Kidney (tissue), 14 donors: ENCODE measurements around the gene NOP53. TPM values are rescaled to one million over a fixed set of nuclear protein-coding genes. Genes with fewer than 3 reads are reported as not detected.
A peak's percentile ranks its signal among the peaks of the same experiment; 100 is the strongest.

Source experiments
- DNase-seq, 5 donors: peaks; one replicate each; pipeline ENCODE4 v3.0.0-alpha.2; 2013 to 2020
- FAIRE-seq: peaks from 2 replicates; lab custom pipeline; 2012; peaks lifted over from hg19 to GRCh38; lab: Jason Lieb, UNC
- H3K27ac ChIP-seq, 2 donors: one replicate each; pipeline ENCODE4 v1.7.0; 2013; ENCODE audit warnings: low read depth in 2 of 2, low read length in 2 of 2, inconsistent platforms in 1 of 2
- H3K27me3 ChIP-seq: one replicate; pipeline ENCODE4 v1.7.1; 2013; ENCODE audit warnings: low read length, inconsistent platforms; ENCODE audit not compliant: control insufficient read depth, insufficient read depth
- H3K36me3 ChIP-seq, 3 donors: one replicate each; pipeline versions ENCODE4 v1.7.0 to v1.7.1; 2013; ENCODE audit warnings: low read length in 3 of 3, control low read depth in 1 of 3, inconsistent platforms in 1 of 3; ENCODE audit not compliant: insufficient read depth in 3 of 3, control insufficient read depth in 2 of 3
- H3K4me1 ChIP-seq, 3 donors: one replicate each; pipeline versions ENCODE4 v1.7.0 to v1.7.1; 2013; ENCODE audit warnings: low read length in 3 of 3, inconsistent platforms in 1 of 3, low read depth in 1 of 3; ENCODE audit not compliant: control insufficient read depth in 2 of 3, insufficient read depth in 2 of 3
- H3K4me3 ChIP-seq, 3 donors: one replicate each; pipeline versions ENCODE4 v1.7.0 to v1.8.1; 2013; ENCODE audit warnings: low read length in 3 of 3, control low read depth in 1 of 3, inconsistent platforms in 1 of 3
- H3K9ac ChIP-seq, 3 donors: one replicate each; pipeline versions ENCODE4 v1.7.0 to v1.7.1; 2013; ENCODE audit warnings: low read length in 3 of 3, control low read depth in 1 of 3, inconsistent platforms in 1 of 3
- H3K9me3 ChIP-seq, 3 donors: one replicate each; pipeline versions ENCODE4 v1.7.0 to v1.7.1; 2013; ENCODE audit warnings: low read length in 3 of 3, control low read depth in 1 of 3, inconsistent platforms in 1 of 3; ENCODE audit not compliant: control insufficient read depth in 2 of 3, insufficient read depth in 1 of 3
- intact Hi-C: fragments of 100-400 bp; cut with DNase I; formaldehyde crosslinking; loops from one replicate; pipeline ENCODE4 v1.11.1; 2022
- polyA plus RNA-seq: library from polyadenylated mRNA; stranded (reverse); fragments of 350-450 nt; fragmentation: Illumina TruSeq; extraction: RNeasy Lipid Tissue Mini Kit (QIAGEN cat#74804); gene quantifications from one replicate; pipeline ENCODE4 v1.2.3, GENCODE V29; 2014; ENCODE audit warnings: low read depth, low replicate concordance; ENCODE audit not compliant: insufficient read depth
- total RNA-seq: library from RNA; stranded (reverse); fragmentation: NEBNext Ultra II Directional; extraction: Animal tissue kit (Norgen Biotek cat#: 25700); gene quantifications from one replicate; pipeline ENCODE4 v1.2.1, GENCODE V29; 2021
- TF ChIP-seq, protein P1 (sequence below): IDR thresholded peaks from 3 replicates; pipeline ENCODE4 v1.5.1; 2012; ENCODE audit warnings: mild to moderate bottlenecking, moderate library complexity, borderline replicate concordance; ENCODE audit not compliant: insufficient read depth; ENCODE audit errors: extremely low read depth
- donor health status: control.
- donor health status: control.
- donor health status: control.
- donor health status: control.
- donor health status: control.
- donor health status: DM: yes; HTN: yes; CAD: no.
- donor health status: Normal renal cell carcinoma (clear cell type).

NOP53 gene
- total and polyA plus RNA-seq, 2 donors from 2014 or later, result 258 to 305 TPM

DNA sequence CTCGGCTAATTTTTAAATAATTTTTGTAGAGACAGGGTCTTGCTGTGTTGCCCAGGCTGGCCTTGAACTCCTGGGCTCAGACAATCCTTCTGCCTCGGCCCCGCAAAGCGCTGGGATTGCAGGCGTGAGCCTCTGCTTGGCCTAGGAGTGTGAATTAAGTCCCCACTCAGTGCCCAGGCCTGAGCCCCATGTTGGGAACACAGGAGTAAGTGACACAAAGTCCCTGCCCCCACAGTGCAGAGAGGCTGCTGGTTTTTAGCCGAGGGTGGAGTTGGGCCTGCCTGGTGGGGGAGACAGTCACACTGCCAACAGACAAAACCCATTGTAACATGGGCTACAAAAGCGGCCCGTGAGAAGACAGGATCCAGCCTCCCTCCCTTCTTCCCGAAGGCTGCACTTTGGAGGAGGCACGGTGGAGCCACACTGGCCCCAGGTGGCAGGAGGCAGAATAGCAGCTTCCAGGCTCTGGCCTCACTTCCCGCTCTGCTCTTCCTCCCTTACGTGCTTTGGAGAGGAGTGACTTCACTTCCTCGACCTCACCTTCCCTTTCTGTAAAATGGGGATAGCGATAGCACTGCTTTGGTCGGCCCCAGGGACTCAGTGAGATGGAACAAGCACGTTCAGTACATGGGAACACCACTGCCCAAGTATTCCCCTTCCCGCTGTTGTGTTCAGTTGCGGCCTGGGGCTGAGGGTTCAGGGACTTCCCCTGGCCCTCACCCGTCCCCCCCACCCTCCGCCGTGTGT, 47.3 kb upstream of the NOP53 start:
- DNase-seq, result peak; percentile 73 to 87 (median 81)
- H3K4me1 ChIP-seq, result peaks cover 0 to 3% (median 0%) of the 10 kb centered on the region in 3 donors
- FAIRE-seq, result no peak
- TF ChIP-seq, protein P1, sequence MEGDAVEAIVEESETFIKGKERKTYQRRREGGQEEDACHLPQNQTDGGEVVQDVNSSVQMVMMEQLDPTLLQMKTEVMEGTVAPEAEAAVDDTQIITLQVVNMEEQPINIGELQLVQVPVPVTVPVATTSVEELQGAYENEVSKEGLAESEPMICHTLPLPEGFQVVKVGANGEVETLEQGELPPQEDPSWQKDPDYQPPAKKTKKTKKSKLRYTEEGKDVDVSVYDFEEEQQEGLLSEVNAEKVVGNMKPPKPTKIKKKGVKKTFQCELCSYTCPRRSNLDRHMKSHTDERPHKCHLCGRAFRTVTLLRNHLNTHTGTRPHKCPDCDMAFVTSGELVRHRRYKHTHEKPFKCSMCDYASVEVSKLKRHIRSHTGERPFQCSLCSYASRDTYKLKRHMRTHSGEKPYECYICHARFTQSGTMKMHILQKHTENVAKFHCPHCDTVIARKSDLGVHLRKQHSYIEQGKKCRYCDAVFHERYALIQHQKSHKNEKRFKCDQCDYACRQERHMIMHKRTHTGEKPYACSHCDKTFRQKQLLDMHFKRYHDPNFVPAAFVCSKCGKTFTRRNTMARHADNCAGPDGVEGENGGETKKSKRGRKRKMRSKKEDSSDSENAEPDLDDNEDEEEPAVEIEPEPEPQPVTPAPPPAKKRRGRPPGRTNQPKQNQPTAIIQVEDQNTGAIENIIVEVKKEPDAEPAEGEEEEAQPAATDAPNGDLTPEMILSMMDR, result peak; percentile 97
- no peak overlapping the region for H3K4me3 ChIP-seq
- no peaks in the 10 kb centered on the region for H3K27me3 ChIP-seq
- peaks cover 0 to 8% (median 8%) of the 10 kb centered on the region in 3 donors for H3K36me3 ChIP-seq
- H3K9ac ChIP-seq, result no peak overlapping the region
- H3K27ac ChIP-seq, result no peak overlapping the region
- no peaks in the 10 kb centered on the region for H3K9me3 ChIP-seq
- intact Hi-C loops, result loop anchor here (5.0 to 10.0 kb wide), 2 partner anchors 261 to 403 kb away; no protein-coding TSS in a partner anchor

- intact Hi-C loops, result loop anchor here (5.0 to 10.0 kb wide), 2 partner anchors 261 to 404 kb away; no protein-coding TSS in a partner anchor
- Histone ChIP-seq H3K36me3 (peaks cover 0 to 8% (median 8%) of the 10 kb centered on the region in 3 donors), H3K9me3 (no peaks in the 10 kb centered on the region), H3K4me3 (no peak overlapping the region), H3K4me1 (peaks cover 0 to 3% (median 0%) of the 10 kb centered on the region in 3 donors), H3K27ac (no peak overlapping the region), H3K27me3 (no peaks in the 10 kb centered on the region), H3K9ac (no peak overlapping the region)
- TF ChIP-seq, protein P1, result no peak
- FAIRE-seq (no peak), DNase-seq (peak in 1 of 5 donors; percentile 75)
Measured at GRCh38 chr19:47698631-47699359, 46.6 kb upstream of the NOP53 start.

DNA sequence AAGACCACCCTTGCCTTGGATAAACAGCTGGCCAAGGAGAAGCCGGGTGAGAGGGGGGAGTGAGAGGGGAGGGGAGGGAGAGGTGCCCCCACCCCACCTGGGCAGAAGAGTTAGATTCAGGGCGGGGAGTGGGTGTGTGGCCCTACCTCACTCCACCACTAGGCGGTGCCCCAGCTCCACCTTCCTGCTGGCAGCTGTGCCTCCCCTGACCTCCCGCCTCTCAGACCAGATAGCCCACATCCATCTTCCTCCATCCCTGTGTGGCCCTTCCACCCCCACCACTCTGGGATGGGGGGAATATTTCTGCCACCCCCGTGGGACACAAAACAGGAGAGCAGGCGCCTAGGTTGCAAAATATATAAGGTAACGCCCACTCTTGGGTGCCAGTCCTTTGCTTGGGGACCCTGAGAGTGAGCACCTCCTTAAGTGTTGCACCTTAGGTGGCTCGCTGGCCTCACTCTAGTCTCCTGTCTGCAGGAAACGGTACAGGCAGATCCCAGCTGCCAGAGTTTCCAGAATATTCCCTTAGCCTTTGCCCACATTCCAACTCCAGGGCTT, 45.9 kb upstream of the NOP53 start:
- DNase-seq (peak in 3 of 5 donors; percentile 19 to 47 (median 32)), FAIRE-seq (no peak)
- intact Hi-C loops, result loop anchor here (5.0 to 10.0 kb wide), 2 partner anchors 262 to 405 kb away; no protein-coding TSS in a partner anchor
- H3K36me3 ChIP-seq, result peaks cover 0 to 8% (median 8%) of the 10 kb centered on the region in 3 donors
- H3K4me3 ChIP-seq, result no peak overlapping the region
- no peak overlapping the region for H3K27ac ChIP-seq
- H3K4me1 ChIP-seq, result peaks cover 0 to 3% (median 0%) of the 10 kb centered on the region in 3 donors
- H3K9me3 ChIP-seq, result no peaks in the 10 kb centered on the region
- H3K9ac ChIP-seq, result no peak overlapping the region
- TF ChIP-seq, protein P1, result peak; percentile 46
- no peaks in the 10 kb centered on the region for H3K27me3 ChIP-seq
